Stimulated activated CD4-positive, alpha-beta T cell treated with anti-CD3 and anti-CD28 coated beads, Interleukin-12 subunit alpha, Interleukin-12 subunit beta, amount 100 ng/mL, for 4 hours (primary cell): ENCODE data around the gene IQUB.
"Not testable (repeated sequence)": the region's sequence is repeated elsewhere in the genome, so short reads cannot be mapped to it uniquely, and the experiment has no call there.

Experiments used
- DNase-seq: peaks from one replicate; pipeline ENCODE4 v3.0.0-alpha.2; 2020

The IQUB gene

DNA sequence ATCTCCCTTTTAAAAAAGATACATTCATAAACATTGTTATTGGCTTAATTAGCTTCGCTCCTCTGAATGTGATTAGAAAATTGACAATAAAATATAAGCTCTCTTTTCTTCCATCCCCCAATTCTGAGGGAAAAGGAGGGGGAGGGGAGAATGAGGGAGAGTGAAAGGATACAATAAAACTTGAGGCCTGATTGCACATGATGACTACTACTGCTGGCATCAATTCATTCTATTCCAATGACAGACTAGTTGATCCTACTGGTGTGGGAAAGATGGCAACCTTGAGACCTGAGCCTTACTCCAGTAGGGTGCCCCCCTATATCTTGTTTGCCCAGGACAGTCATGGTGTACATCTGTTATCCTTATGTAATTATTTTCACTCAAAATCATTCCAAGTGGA, 4.5 kb upstream of the IQUB start:
- no peak for DNase-seq

DNA sequence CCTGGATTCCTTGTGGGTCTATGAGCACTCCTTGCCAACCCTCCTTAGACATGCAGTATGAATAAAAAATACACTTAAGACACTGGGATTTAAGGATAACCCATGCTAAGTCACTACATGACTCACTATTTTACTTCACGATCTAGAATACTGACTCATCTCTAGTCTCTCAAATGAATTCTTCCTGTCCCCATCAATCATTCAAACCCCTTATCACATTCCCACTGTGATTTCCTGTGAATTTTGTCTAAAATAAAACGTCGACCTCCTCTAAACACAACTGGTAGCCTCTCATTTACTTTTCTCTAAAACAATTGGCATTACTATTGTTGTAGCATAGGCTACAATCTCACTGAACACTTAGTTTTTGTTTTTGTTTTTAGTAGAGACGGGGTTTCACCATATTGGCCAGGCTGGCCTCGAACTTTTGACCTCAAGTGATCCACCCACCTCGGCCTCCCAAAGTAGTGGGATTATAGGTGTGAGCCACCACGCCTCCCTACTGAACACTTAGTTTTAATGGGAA, 3.9 kb upstream of the IQUB start:
- no peak for DNase-seq

DNA sequence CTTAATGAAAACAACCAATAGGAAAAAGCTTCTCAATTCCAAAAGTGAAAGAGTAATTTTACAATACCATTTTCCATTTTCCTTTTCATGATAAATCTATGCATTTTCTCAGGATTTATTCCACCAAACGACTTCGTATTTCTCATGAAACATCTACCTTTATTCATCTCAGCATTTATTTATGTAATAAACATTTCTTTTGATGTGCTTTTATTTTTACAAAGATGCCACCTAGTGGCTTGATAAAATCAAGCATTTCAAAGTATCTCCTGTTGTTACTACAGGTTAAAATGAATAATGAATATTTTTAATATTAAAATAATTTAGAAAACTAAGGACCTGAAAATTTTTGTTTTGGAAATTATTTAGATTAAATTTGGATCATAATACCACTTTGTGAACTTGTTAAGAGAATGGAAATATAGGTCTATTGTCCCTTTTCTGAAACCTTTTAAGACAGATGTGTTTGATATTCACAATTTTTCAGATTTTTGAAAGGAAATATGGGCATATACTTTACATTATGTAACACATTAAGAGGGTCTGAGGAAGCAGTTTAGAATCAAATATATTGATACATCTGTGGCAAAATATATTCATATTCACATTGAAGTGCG, 2.7 kb upstream of the IQUB start:
- DNase-seq, result no peak

DNA sequence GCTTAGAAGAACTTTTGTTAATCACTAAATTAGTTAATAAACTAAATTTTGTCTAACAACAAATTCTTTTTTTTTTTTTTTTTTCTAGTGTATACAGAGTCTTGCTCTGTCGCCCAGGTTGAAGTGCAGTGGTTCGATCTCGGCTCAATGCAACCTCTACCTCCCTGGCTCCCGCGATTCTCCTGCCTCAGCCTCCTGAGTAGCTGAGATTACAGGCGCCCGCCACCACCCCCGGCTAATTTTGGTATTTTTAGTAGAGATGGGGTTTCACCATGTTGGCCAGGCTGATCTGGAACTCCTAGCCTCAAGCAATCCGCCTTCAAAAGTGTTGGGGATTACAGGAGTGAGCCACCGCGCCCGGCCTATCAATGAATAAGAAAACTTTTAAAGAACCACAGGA, 1.1 kb upstream of the IQUB start:
- no peak for DNase-seq

DNA sequence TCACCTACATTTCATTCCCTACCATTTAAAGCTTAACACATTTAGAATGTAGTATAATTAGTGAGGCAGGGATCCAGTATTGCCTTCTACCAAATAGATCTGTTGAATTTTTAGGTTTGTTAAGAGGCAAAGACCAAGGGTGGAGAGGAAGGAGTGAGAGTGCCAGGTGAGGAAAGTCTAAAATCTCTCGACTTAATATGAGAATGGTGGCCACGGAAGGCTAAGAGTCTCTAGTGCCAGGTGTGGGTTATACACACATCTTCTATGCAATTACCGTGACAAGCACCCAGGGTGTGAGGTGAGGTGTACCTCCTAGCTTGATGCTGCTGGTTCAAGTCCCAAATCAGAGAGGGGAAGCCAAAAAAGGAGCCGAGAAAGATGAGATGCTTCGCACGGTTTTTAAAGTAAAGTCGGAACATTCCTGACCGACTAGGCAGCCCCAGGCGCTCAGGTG, 439 bp downstream of the IQUB start:
- no peak for DNase-seq

DNA sequence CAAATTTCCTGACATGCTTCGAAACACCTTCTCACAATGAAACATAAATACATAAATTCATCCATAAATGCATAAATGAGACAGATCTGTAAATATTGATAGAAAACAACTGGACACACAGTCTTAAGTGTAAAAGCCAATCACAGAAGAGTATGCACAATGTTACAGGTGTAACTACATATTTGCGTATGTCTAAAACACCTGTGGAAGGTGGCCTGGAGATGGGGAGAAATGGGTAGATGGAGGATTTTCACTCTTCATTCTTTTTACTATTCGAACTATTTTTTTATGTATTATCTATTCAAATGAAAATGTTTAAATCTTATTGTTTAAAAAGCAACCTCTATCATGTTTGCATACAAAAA, 860 bp downstream of the IQUB start:
- DNase-seq, result no peak

DNA sequence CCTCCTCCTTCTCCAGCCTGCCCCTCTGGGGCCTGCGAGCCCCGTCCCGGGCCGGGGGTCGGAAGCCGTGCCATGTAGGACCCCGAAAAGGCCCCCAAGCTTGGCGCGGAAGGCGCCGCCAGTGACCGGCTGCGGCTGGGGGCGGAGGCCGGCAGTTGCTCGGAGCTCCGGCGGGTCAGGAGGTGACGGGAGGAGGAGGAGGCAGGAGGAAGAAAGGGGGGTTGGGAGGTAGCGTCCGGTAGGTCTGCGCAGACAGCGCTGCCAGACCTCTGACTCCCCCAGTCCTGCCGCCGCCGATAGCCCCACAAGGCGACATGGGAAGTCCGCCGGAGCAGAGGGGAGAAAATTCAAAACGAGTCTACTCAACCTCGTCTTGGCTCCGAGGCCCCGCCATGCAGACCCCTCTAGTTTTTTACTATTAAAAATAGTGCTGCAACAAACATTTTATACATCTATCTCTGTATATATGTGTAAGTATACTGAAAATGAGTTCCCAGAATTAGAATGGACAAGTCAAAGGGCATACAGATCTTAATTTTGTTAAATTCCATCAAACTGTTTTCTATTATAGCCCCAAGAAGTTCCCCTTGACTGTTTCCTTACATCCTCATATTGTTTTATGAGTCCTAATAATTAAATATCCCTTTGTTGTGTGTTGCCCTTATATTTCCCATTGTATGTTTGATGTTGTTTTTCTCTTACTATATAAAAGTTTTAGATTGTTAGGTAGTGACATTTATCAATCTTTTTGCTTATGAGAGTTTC, 1.4 kb downstream of the IQUB start:
- peak; percentile 20 for DNase-seq

DNA sequence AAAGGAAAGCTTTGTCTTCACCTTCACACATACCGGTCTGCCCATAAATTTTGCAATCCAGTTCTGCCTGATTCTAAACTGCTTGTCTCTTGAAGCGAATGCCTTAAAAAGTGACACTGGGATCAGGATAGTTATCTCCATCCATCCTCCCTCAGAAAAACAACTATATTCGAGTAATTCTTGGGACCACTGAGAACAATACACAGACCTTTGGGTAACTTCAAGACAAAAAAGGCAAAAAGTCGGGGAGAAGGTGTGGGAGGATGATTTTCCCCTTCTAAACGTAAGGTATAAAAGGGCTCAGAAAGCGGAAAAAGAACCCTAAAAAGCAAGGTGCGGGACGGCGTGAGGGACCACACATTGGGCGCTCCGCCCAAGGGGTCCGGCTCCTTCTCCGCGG, 2.1 kb downstream of the IQUB start:
- not testable (repeated sequence) for DNase-seq

DNA sequence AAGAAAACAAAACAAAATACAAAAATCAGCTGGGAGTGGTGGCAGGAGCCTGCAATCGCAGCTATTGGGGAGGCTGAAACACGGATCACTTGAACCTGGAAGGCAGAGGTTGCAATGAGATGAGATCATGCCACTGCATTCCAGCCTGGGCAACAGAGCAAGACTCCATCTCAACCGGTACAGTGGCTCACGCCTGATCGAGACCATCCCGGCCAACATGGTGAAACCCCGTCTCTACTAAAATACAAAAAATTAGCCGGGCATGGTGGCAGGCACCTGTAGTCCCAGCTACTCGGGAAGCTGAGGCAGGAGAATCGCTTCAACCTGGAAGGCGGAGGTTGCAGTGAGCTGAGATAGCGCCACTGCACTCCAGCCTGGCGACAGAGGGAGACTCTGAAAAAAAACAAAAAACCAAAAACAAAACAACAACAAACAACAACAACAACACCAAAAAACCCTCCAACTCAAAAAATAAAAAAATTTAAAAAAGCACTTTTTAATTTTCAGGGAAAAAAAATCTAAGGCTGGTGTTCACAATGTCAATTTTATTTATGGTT, 4.3 kb downstream of the IQUB start:
- not testable (repeated sequence) for DNase-seq

DNA sequence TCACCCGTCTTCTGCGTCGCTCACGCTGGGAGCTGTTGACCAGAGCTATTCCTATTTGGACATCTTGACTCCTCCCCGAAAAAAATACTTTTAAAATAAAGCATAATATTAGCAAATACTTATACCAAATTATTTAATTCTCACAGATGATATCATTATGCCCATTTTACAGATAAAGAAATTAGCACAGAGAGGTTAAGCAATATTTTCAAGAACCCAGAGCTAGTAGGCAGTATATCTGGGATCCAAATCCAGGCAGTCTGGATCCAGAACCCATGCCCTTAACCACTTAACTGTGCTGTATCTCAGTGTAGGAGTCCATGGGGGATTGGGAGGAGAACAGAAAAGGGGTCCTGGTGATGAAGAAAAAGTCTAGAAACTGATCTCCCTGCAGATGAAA, 6.1 kb downstream of the IQUB start:
- DNase-seq, result no peak

DNA sequence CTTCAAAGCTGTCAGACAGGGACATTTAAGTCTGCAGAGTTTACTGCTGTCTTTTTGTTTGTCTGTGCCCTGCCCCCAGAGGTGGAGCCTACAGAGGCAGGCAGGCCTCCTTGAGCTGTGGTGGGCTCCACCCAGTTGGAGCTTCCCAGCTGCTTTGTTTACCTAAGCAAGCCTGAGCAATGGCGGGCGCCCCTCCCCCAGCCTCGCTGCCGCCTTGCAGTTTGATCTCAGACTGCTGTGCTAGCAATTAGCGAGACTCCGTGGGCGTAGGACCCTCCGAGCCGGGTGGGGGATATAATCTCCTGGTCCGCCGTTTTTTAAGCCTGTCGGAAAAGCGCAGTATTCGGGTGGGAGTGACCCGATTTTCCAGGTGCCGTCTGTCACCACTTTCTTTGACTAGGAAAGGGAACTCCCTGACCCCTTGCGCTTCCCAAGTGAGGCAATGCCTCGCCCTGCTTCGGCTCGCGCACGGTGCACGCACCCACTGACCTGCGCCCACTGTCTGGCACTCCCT, 6.6 kb downstream of the IQUB start:
- DNase-seq, result not testable (repeated sequence)

DNA sequence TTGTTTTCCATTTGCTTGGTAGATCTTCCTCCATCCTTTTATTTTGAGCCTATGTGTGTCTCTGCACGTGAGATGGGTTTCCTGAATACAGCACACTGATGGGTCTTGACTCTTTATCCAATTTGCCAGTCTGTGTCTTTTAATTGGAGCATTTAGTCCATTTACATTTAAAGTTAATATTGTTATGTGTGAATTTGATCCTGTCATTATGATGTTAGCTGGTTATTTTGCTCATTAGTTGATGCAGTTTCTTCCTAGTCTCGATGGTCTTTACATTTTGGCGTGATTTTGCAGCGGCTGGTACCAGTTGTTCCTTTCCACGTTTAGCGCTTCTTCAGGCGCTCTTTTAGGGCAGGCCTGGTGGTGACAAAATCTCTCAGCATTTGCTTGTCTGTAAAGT, 7.9 kb downstream of the IQUB start:
- DNase-seq, result not testable (repeated sequence)

DNA sequence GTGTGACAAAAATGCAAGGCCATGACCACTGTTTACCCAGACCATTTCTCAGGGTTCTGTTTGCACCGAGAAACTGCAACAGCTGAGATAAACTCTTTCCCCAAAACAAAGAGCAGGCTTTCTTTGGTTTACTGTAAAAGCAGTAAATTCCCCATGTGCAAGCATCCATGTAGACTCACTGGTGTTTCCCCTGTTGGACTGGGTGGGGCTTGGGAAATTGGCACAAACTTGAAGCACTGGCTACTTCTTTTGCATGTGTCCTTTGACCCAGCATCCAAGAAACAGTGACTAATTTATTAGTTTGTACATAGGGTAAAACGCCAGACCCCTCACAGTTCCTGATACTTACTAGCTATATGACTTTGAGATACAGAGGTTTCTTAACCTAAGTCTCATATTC, 12.3 kb downstream of the IQUB start:
- no peak for DNase-seq

DNA sequence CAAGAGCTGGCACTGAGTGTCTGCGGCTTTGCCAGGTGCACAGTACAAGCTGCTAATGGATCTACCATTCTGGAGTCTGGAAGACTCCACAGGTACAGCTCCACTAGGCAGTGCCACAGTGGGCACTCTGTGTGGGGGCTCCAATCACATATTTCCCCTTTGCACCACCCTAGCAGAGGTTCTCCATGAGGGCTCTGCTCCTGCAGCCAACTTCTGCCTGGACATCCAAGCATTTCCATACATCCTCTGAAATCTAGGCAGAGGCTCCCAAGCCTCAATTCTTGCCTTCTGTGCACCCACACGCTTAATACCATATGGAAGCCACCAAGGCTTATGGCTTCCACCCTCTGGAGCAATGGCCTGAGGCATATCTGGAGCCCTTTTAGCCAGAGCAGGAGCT, 29.2 kb downstream of the IQUB start:
- no peak for DNase-seq

DNA sequence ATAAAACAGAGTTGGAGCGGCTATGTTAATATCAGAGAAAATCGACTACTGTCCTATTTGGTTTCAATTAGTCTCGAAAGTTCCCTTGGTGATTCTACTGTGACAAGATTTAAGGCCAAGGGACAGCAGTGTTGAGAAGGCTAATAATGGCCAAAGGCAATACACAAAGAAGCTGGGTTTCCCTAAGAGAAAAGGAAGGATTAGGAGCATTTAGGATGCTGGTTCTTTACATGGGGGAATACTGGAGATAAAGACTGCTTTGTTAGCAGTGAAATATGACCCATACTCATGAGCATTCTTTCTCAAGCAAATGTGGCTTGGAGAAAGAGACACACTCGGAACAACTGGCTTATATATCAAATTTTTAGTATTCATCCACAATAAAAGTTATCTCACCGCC, 32.2 kb downstream of the IQUB start:
- DNase-seq, result no peak

DNA sequence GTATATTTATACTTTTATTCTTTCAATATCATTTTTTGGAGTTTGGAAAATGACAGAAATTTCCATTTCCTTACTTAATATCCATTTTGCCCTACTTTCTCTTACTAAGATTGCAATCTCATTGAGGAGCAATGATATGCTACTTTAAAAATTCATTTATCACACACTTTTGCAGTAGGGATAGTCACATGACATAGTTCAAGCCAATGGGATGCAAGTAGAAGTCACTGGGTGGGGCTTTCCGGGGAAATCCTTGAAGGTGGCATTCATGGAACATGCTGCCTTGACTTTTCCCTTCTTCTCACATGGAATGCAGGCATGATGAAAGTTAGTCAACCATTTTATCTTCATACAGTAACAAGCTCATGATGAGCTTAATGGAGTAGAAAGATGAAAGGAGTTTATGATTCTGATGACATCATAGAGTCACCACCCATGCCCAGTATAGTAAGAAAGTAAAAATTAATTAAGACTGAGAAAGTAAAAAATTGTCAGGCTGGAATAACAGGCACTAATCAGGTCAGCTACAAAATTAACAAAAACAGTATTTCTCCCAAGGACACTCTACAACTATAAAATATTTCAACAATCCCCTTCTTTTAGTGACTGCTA, 33.4 kb downstream of the IQUB start:
- no peak for DNase-seq

DNA sequence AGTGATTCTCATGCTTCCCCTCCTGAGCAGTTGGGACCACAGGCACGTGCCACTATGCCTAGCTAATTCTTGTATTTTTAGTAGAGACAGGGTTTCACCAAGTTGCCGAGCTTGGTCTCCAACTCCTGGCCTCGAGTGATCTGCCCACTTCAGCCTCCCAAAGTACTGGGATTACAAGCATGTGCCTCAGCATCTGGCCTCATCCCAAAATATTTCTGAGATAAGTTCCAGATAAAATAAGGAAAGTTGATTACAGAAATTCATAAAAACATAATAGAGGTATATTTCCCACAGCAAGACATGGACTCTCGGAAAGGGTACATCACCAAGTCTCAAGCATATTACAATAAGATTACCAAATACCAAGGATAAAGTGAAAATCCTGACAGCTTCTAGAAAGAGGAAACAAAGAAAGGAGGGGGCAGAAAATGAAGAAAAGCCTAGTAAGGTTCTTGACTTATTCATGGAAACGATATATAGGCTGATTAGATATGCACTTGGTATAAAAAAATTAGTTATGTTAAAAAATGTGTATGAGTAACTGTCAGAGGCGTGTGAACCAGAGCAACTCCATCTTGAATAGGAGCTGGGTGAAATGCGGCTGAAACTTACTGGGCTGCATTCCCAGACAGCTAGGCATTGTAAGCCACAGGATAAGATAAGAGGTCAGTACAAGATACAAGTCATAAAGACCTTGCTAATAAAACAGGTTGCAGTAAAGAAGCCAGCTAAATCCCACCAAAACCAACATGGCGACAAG, 35.0 kb downstream of the IQUB start:
- no peak for DNase-seq

DNA sequence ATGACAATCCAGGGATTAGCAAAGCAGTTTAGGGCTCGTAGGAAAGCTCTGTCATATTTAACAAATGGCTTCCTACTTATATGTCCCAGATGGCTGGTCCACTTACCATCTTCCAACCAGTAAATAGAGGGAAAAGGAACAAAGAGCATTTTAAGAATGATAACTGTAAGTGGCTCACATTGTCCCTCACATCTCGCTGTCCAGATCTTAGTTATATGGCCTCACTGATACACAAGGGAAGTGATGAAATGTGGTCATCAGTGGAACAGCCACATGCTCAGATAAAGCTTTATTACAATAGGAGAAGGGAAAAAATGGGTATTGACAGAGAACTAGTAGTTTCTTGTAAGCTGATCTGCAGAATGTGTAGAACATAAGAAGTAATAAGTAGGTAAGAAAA, 35.8 kb downstream of the IQUB start:
- DNase-seq, result no peak

DNA sequence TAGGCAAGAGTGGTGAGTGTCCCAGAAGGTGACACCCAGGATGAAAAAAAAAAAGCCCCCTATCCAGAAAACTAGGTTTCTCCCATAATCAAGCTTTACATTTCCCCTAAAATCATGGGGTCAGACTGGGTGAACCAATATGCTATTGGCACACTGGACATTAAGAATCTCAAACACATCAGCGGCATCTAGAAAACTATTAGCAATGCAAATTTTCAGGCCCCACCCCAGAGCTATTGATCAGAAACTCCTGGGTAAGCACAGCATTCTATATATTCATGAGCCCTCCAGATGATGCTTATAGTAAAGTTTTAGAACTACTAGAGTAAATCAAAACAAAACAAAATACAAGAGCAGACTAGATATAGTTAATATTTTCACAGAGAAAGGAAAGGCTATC, 36.4 kb downstream of the IQUB start:
- no peak for DNase-seq

DNA sequence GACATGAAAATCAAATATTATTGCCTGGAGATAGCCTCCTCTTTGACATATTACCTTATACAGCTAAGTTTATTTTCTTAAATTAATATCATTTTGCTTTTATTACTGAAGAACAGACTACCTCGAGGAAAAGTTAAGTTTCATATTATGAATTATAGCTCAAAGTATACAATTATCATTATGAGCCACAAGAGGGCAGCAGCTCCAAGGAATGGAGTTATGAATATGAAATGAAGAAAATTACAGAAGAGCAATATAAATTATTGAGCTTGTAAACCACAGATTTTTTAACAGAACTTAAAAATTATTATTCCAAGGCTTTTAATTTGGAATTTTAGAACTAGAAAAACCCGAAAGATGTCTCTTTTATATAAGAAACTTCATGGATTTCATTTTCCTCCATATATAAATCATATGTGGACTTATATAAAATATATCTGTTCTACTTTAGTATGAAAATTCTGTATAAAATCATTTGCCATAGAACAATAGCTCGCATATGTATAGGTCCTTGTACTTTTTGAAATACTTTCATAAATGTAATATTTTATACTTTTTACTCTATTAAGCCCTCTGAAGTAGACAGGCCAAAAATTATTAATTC, 40.1 kb downstream of the IQUB start:
- peak; percentile 5 for DNase-seq

DNA sequence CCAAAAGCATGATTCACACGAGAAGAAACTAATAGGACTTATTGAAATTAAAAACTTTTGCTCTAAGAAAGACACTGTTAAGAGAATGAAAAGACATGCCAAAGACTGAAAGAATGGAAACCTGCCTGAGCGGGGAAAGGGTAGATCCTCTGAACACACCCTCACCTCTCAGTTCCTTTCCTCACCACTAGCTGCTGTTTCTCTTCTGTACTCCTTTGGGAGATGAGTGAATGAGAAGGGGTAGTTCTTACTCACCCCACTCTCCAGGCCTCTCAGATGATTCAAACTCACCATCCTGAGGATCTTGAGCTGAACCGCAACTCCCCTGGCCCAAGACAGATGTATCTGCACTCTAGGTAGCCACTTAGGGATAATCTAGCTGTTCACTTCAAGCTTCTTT, 41.9 kb downstream of the IQUB start:
- DNase-seq, result no peak

DNA sequence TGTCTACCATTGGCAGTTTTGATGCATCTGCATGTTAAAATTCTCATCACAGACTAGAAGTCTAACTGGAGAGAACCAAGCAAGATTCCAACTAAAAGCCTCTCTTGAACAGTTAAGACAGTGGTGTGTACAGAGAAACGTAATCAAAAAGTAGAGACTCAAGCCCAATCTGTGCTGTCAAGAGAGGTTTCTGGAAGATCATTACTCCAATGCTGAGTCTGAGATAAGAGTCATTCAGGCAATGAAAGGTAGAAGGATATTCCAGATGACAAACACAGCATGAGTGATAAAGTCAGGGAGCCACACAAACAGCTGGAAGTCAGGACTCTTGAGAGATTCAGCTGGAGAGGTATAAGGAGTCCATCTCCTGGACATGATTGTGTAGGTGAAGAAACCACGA, 48.7 kb downstream of the IQUB start:
- DNase-seq, result no peak
